Fibroblast of the conjunctiva (primary cell): Measurements from ENCODE around the gene NLRC3.

Experiments used
- DNase-seq: peaks from one replicate; pipeline ENCODE4 v3.0.0-alpha.2; 2010; ENCODE audit warnings: low read depth

Gene NLRC3

DNA sequence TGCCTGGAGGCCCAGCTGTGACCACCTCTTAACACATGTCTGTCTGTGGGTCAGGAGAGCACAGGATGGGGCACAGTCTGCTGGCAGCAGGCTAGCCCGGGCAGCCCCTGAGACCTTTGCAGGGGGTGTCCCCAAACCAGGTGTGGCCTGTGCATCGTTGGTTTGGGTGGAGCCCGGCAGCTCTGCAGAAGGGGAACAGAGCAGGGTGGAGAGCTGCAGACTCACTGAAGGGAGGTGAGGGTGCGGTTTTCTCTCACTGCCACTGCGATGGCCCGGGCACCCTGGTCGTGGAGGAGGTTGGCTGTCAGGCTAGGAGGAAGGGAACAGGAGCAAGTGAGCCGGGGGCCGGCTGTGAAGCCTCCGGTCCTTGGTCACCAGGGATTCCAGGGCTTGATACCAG lies 28.8 kb downstream of the NLRC3 start:
- no peak for DNase-seq

DNA sequence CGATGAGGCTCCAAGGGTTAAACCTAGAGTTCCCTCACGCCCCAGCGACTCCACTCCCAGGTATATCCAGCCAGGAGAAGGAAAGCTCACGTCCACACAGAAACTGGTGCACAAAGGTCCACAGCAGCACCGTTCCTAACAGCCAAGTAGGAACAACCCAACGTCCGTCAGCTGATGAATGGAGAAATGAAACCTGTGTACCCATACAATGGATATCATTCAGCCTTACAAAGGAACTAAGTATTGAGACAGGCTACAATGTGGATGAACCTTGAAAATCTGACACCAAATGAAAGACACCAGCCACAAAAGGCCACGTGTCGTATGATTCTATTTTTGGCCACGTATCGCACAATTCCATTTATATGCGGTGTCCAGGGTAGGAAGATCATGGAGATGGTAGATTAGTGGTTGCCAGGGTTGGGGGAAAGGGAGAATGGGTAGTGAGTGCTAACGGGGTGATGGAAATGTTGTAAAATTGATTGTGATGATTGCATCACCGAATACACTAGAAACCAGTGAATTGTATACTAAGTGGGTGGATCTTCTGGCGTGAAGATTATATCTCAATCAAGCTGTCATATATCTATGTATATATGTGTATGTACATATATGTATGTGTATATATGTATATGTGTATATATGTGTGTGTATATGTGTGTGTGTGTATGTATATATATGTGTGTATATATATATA lies 30.1 kb downstream of the NLRC3 start:
- no peak for DNase-seq

DNA sequence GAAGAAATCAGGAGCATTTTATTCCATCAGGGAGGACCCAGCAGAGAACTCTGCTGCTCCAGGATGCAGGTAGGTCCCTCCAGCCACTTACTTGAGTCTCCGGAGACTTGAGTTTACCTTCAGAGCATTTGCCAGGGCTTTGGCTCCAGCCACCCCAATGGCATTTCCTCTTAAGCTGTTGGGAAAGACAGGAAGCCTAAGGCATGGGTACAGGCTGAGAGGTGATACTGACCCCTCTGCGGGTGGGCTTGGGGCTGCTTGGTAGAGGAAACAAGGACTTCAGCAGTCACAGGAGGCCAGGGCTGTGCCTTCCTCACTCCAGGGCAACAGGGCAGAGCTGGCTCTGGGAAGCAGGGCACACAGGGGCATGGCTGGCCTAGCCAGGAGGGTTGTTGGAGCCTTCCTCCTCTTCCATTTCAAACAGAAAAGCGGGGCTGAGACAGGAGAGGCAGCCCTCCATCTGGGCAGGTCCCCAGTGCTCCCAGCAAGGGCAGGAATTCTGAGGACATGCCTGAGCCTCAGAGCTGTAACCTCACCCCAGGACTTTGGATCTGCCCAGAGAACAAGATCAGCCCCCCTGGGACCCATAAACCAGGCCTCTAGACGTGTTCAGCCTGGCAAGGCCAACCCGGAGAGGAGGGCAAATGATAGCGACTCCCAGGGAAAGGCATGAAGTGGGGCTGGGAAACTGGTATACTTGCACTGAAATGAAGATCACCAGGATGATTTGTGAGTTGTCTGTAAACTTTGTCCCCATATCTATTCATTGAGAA lies 34.4 kb downstream of the NLRC3 start:
- no peak for DNase-seq

DNA sequence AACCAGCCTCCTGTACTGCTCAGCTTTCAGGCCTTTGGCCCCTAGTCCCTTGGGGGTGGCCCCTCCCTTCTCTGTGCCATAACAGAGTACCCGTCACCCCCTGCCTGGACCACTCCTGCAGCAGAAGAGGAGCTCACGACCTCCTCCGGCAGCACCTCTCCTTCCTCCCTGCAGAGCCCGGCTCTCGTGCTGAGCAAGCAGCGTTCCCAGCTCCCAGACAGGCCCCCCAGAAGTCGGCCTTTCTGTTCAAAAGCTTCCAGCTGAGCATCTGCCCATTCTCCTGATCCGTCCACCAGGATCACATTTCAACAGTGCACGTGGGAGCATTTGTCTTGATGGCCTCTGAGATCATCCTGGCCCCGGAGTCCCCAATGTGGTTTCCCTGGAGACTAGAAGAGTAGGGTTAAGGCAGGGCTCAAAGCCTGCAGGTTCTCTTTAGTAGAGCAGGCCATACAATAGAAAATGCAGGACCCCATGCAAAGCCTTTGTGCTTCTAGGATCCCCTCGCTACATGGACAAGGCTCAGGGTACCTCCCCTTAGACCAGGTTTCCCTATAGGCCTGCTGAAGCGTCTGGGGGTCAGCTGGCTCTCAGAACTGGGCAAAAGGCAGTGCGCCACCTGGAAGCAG lies 35.6 kb downstream of the NLRC3 start:
- DNase-seq = no peak

DNA sequence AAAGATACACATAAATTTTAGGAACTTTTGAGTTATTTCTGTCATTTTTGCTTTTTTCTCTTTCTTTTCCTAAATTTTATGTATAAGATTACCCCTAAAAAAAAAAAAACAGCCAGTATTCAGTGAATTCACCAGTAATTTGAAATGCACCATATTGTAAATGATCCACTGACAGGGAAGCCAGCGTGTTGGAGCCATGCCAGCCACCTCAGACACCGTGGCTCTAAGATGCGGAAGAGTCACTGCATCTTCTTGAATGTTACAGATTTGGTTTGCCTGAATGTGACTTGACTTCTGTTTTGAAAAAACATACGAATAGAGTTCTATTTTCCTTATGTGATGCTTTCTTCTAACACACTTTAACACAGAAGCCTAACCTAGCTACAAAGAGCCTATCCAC lies 39.0 kb downstream of the NLRC3 start:
- no peak for DNase-seq

DNA sequence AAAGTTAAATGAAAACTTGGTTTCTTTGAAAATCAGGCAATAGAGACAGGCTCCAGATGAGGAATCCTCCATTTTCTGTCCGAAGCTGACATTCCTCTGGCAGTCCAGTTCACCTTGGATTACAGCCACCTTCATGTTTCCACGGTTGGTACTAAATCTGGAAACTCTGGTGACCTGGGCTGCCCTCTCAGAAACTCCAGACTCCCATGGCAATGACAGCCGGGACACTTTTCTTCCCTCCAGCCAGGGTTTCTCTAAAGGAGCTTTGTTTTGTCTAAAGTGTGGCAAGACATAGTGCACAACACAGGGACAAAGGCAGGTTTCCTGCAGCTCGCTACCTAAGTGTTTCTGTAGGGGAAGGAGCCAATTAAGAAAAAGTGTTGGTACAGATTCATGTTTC lies 40.4 kb downstream of the NLRC3 start:
- DNase-seq = peak; percentile 9

DNA sequence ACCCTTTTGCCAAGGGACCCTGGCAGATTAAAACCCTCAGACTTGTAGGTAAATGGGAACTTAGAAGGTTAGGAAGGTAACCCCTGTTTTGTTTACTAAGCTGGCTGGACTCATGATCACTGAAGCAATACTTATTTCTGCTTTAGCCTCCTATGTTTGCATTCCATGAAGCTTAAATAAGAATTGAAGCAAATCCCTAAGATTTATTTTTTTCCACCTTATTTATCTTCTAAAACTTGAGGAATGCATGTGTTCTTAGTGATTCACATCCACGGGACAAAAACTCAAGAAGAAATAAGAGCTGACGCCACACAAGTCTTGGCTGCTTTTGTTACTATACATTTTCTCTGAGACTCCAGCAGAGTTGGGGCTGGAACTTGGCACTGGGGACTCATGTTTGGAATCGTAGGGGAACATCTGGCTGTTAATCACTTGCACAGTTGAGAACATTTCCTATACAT lies 40.9 kb downstream of the NLRC3 start:
- peak; percentile 86 for DNase-seq

DNA sequence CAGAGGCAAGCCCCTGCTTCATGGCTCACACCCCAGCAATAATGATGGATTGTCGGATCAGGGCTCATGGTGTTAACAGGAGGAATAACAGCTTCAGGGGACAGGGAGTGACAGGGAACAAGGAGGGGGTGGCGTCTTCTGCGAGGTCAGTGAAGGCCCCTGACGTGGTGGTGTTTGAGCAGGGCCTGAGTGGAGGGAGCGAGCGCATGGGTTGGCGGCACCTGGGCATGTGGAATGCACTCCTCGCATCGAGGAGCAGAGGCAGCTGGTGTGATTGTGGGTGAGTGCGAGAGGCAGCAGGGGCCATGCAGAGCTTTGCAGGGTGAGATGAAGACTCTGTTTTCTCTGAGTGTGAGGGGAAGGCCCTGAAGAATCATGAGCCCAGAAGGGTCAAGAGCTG lies 43.1 kb downstream of the NLRC3 start:
- no peak for DNase-seq

DNA sequence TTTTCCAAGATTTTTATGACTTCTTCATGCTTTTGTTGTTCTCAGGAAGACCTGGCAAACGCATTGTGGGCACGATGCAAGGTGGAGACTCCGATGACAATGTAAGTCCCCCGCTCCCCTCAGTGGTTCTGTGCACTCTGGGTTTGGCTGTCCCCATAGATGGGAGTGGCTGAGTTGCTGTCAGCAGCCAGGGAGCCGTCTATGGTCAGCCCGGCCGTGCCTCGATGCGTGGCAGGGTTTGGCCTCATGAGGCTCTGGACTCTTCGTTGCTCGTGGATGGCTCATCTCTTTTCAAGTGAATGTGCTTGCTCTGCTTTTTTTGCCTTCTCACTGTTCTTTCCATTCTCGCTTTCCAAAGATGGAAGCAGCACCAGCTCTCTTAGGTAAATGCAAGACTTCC lies 44.5 kb downstream of the NLRC3 start:
- no peak for DNase-seq

DNA sequence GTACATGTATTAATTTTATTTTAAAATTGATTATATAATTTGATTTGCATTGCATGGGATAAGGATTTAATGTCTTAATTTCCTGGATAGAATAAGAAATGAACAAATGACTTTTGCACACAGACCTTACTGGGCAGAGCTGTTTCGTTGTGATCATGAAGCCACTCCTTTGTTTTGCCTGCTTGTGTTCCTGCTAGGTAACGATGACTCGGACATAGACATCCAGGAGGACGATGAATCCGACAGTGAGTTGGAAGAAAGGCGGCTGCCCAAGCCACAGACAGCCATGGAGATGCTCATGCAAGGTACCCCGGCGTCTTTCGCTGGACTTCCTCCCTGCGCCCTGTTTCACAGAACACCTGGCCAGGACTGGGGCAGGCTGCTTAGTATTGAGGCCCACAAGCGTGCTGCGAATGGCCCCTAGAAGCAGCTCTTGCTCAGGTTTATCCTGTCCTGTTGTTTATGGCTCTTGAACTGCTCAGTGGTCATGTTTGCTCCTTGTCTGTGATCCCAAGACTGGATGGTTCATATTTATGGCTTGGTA lies 46.8 kb downstream of the NLRC3 start:
- DNase-seq = no peak

DNA sequence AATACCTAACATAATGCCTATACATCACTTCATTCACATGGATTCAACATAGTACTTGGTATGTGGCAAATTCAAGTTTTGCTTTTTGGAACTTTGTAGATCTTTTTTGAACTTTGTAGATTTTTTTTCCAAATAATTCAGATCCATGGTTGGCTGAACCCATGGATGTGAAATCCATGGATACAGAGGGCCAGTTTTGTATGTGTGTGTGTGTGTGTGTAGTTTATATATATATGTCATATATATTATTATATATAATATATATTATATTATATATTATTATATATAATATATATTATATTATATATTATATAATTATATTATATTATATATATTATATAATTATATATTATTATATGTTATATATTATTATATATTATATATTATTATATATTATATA lies 48.0 kb downstream of the NLRC3 start:
- no peak for DNase-seq

DNA sequence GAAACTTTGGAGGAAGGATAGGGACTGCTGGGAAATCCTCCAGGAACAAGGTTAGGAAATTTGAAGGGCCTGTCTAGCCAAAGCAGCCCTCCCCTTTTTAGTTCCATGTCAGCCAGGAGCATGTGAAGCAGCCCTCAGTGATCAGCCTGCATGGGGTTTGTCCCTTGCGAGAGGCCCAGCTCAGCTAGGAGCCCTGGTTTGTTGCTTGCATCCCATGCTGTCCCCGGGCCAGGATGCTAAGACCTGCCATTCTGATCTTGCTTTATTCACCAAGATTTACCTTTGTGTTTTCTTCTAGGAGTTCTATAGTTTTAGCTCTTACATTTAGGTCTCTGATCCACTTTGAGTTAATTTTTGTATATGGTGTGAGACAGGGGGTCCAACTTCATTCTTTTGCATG lies 48.8 kb downstream of the NLRC3 start:
- no peak for DNase-seq

DNA sequence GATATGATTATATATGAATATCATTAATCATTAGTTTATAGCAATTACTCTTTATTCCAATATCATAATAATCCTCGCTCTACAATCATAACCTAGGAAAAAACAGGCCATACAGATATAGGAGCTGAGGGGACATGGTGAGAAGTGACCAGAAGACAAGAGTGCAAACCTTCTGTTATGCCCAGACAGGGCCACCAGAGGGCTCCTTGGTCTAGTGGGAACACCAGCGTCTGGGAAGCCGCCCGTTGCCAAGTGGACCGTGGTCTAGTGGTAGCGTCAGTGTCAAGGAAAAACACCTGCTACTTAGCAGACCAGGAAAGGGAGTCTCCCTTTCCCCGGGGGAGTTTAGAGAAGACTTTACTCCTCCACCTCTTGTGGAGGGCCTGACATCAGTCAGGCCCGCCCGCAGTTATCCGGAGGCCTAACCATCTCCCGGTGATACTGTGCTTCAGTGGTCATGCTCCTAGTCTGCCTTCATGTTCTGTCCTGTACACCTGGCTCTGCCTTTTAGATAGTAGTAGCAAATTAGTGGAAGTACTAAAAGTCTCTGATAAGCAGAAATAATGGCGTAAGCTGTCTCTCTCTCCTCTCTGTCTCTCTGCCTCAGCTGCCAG lies 49.9 kb downstream of the NLRC3 start:
- DNase-seq = peak; percentile 50

DNA sequence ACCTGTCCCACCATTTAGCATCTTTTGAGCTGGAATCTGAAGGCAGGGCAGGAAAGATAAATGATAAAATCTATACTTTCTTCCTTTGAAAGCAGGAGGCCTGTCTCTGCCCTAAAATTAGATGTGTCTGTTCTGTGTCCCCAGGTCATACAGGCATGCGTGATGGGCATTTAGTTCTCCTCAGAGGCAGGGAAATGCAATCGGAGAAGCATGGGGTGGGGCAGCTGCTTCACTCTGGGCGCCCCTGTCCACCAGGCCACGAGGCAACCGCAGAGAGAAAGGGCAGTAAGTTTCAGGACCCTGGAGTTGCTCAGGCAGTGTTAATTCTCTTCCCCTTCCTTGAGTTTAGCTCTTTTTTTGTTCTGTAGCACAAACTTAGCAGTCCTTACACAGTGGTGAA lies 51.3 kb downstream of the NLRC3 start:
- no peak for DNase-seq

DNA sequence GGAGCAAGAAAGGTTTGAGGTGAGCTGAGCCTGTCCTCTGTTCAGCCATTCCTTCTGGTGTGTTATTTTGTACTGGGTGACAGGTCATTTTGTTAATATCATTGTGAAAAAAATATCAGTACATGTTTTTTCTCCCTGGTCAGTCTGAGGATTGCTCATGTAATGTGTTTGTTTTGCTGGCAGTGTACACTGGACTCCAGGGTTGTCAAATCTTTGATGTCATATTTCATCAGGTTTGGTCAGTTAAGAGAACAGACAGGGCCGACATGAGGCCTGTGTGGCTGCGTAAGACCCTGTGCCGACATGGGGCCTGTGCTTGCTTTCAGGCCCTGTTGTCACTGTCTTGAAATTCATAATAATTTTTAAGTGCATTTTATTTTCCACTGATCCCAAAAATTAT lies 53.9 kb downstream of the NLRC3 start:
- no peak for DNase-seq

DNA sequence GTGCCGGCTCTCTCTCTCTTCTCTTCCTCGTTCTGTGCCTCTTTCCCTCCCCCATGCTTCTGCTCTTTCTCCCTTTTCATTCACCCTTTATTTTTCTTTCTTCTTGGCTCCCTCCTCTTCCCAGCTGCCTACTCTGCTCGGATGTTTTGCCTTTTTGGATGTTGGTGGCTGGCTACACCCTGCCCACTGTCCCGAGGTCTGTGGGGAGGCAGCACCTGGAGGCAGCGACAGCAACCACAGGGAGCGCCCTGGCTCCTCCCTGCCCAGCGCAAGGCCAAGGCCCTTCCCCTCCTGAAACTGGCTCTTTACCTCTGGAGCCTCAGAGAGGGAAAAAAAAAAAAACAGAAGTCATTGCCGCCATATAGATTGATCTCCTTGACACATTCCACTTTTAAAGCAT lies 56.4 kb downstream of the NLRC3 start:
- DNase-seq = no peak

DNA sequence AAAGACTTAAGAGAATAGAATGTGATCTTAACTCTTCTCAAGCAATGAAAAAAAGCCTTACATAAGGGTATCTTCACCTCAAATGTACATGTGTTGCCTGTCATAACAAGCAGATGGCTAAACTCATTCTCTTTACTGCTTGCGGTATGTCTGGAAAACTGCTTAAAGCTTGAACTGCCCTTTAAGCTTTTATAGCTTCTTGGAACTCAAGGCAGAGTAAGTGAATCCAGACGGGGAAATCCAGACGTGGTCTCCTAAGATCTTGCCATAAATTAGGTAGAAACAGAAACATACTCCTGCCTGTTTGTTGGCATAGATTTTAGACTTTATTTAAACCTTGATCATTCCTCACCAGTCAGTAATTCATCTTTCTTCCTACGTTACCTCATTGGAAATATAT lies 56.8 kb downstream of the NLRC3 start:
- peak; percentile 47 for DNase-seq

DNA sequence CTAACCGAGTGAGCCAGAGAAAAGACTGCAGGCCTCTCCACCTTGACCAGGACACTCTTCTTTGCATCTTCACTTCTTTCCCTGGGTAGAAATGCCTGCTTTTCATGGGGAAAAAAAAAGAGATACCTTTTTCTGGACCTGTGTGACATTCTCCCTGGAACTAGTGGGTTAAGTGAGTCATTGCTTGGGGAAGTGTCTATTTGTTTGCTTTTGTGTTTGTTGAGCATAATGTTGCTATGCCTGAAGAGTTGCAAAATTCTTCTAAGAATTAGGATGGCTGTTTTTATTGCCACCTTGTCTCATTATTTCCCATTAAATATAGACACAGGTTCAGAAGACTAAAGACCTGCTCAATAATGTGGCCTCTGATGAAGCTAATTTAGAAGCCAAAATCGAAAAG lies 57.6 kb downstream of the NLRC3 start:
- no peak for DNase-seq

DNA sequence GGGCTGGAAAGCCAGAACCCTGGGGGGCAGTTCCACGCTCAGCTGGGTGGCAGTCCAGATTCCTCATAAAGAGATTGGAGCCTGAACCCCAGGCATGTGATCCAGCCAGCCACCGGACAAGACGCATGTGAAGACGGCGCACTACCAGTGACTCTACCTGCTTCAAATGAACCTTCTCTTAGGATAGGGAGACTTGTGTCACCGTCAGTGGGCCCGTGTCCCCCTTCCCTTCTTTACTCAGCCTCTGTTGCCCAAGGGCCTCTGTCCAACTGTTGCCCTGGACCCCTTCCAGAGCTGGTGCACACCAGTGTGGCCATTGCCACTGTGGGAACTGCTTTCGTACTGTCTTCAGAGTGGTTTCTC lies 58.2 kb downstream of the NLRC3 start:
- DNase-seq = no peak

DNA sequence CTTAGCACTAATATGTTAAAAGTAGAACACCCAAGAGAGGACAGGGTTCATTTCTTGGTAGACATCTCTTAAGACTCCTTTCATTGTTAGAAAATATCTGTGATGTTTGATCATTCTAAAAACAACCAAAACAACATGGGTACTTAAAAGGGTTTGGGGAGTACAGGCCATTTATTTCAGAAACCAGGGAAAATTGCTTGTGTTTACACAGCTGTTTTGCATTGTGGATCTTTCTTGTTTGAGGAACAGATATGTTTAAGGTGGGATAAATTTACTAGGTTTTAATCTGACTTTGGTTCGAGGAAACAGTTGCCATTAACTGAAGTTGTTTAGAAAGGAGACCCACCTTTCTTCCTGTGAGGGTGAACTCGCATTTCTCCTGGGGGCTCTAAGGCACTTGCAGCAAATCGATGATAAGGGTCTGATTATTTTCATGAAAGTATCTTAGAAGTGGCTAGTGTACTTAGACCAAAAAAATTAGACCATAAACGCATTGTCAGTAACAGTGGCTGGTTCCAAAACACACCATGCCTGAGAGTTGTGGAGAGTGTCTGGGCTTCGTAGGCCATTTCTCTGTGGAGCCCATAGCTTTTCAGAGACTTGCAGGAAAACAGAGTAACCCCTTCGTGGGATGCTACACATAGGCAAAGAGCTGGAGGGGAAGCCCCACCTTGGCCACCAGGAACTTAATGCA lies 58.8 kb downstream of the NLRC3 start:
- DNase-seq = no peak

DNA sequence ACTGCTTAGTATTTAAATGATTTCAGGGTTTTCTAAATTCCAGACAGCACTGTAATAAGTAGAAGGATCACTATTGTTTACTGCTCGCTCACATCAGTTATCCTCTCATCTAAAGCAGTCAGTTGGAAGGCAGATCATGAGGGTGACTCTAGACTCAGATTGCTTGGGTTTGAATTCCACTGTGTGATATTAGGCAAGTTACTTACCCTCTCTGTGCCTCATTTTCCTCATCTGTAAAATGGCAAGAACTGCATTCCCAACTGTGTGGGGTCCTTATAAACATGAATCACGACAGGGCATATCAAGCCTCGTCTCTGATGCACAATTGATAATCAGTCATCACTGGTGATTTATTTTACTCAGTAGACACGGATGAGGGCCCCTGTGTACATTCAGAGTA lies 61.3 kb downstream of the NLRC3 start:
- DNase-seq = no peak

DNA sequence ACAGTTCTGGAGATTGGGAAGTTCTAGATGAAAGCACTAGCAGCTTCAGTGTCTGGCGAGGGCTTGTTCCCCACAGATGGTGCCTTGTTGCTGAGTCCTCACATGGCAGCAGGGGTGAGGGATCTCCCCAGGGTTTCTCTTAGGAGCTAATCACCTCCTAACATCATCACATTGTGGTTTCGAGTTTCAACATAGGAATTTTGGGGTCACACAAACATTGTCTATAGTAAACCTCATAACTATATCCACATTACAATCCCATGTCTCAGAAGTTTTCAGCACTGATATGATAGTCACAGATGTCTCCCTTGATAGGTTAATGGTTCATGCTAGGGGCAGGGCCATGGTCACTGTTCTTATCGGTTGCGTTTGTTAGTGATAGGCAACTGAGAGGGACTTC lies 62.6 kb downstream of the NLRC3 start:
- peak; percentile 23 for DNase-seq
